CD4-positive, alpha-beta T cell (primary cell): ENCODE data around the gene OSBPL10. TPM values are rescaled to one million over a fixed set of nuclear protein-coding genes. Genes with fewer than 3 reads are reported as not detected.

Experiments used
- ATAC-seq: fragments of 200-7000 bp; cut with Tn5 transposase; one replicate; pipeline ENCODE4 v1.10.0; 2022; ENCODE audit warnings: mild to moderate bottlenecking; ENCODE audit not compliant: poor library complexity
- CTCF ChIA-PET: fragments of 350-600 bp; sonication (Branson Sonifier 250); formaldehyde crosslinking; loops from one replicate; lab custom pipeline; 2021; ENCODE audit warnings: antibody characterized with exemption, inconsistent platforms; lab: Charles Lee
- POLR2A ChIA-PET: fragments of 350-600 bp; sonication (Branson Sonifier 250); formaldehyde crosslinking; loops from one replicate; lab custom pipeline; 2021; ENCODE audit warnings: antibody characterized with exemption, inconsistent platforms; lab: Charles Lee
- DNase-seq, 14 experiments: peaks; one replicate each; pipeline ENCODE4 v3.0.0-alpha.2; 2013 to 2020; ENCODE audit warnings: mixed read lengths in 2 of 14
- H3K27ac ChIP-seq, 2 donors: one replicate each; pipeline versions ENCODE4 v1.5.1 to v1.7.0; 2013; ENCODE audit warnings: low read length in 2 of 2, low read depth in 1 of 2, mild to moderate bottlenecking in 1 of 2
- H3K27me3 ChIP-seq, 2 experiments: 1 replicate in 1 of 2; 2 replicates in 1 of 2; pipeline versions ENCODE4 v1.6.1 to v1.7.0; 2013; ENCODE audit warnings: low read length in 2 of 2, control low read depth in 1 of 2, mild to moderate bottlenecking in 1 of 2, moderate library complexity in 1 of 2; ENCODE audit not compliant: insufficient read depth in 2 of 2, control insufficient read depth in 1 of 2
- H3K36me3 ChIP-seq: one replicate; pipeline ENCODE4 v1.6.1; 2013; ENCODE audit warnings: low read length, control low read depth; ENCODE audit not compliant: insufficient read depth
- H3K4me1 ChIP-seq: one replicate; pipeline ENCODE4 v1.6.1; 2013; ENCODE audit warnings: low read length, control low read depth; ENCODE audit not compliant: insufficient read depth
- H3K4me3 ChIP-seq: one replicate; pipeline ENCODE4 v1.5.1; 2013; ENCODE audit warnings: mild to moderate bottlenecking, low read length, moderate library complexity
- H3K9me3 ChIP-seq, 2 experiments: 1 replicate in 1 of 2; 2 replicates in 1 of 2; pipeline versions ENCODE4 v1.6.1 to v1.7.0; 2013; ENCODE audit warnings: low read length in 2 of 2, mild to moderate bottlenecking in 2 of 2, control low read depth in 1 of 2, moderate library complexity in 1 of 2; ENCODE audit not compliant: control insufficient read depth in 1 of 2, insufficient read depth in 1 of 2
- H3K27ac Mint-ChIP-seq: one replicate; pipeline ENCODE4 v1.8.0; 2020; ENCODE audit warnings: mixed read lengths
- H3K27me3 Mint-ChIP-seq: one replicate; pipeline ENCODE4 v1.8.0; 2021; ENCODE audit warnings: mixed read lengths
- H3K36me3 Mint-ChIP-seq: one replicate; pipeline ENCODE4 v1.8.0; 2021; ENCODE audit warnings: low read depth, mixed read lengths
- H3K4me1 Mint-ChIP-seq: one replicate; pipeline ENCODE4 v1.8.0; 2021; ENCODE audit warnings: low read depth, mixed read lengths
- H3K4me3 Mint-ChIP-seq: one replicate; pipeline ENCODE4 v1.8.0; 2020; ENCODE audit warnings: mild to moderate bottlenecking, mixed read lengths
- H3K9me3 Mint-ChIP-seq: one replicate; pipeline ENCODE4 v1.8.0; 2020; ENCODE audit warnings: mixed read lengths
- intact Hi-C, 2 experiments: fragments of 100-400 bp; cut with DNase I in 1 of 2; cut with micrococcal nuclease in 1 of 2; formaldehyde crosslinking; loops; one replicate each; pipeline versions ENCODE4 v1.15.1 to v1.9.0; 2023 to 2025; cut with DNase I, micrococcal nuclease
- total RNA-seq, 174 experiments: library from RNA in 2 of 174; stranded (reverse) in 2 of 174; gene quantifications; one replicate each; pipeline ENCODE4 v1.2.3 and lab custom pipeline; 2021 to 2026
- TF ChIP-seq, protein P1 (sequence below): fragments of 200-600 bp; IDR thresholded peaks from one replicate; pipeline ENCODE4 v1.8.0; 2022; ENCODE audit warnings: antibody characterized with exemption, mild to moderate bottlenecking

OSBPL10 gene
- total RNA-seq, 2 experiments from 2014 or later, result not detected

DNA sequence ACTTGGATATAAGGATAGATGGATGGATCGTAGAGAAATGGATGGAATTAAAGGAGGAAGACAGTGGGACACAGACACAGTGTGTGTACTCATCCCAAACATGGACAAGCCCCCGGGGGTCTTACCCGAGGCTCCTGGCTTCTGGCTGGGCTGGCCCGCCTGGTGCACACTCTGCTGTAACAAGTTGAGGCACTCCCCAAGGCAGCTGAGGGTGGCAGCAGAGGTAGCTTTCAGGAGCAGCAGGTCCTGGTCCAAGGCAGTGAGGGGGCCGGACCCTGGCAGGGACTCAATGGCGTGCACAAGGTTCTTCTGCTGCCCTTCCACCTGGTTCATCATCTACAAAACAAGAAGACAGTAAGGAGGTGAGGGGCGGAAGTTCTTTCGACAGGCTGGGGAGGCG, 233.3 kb downstream of the OSBPL10 start:
- no peaks in the 10 kb centered on the region for H3K4me1 ChIP-seq
- H3K27ac Mint-ChIP-seq, result no peak overlapping the region
- H3K36me3 Mint-ChIP-seq, result no peaks in the 10 kb centered on the region
- H3K4me3 Mint-ChIP-seq, result no peak overlapping the region
- ChIA-PET CTCF (no interaction called here), POLR2A (no interaction called here)
- intact Hi-C loops, result no loop called here
- no peaks in the 10 kb centered on the region for H3K36me3 ChIP-seq
- H3K27me3 Mint-ChIP-seq, result no peaks in the 10 kb centered on the region
- H3K4me1 Mint-ChIP-seq, result no peaks in the 10 kb centered on the region
- DNase-seq, result no peak
- TF ChIP-seq, protein P1, sequence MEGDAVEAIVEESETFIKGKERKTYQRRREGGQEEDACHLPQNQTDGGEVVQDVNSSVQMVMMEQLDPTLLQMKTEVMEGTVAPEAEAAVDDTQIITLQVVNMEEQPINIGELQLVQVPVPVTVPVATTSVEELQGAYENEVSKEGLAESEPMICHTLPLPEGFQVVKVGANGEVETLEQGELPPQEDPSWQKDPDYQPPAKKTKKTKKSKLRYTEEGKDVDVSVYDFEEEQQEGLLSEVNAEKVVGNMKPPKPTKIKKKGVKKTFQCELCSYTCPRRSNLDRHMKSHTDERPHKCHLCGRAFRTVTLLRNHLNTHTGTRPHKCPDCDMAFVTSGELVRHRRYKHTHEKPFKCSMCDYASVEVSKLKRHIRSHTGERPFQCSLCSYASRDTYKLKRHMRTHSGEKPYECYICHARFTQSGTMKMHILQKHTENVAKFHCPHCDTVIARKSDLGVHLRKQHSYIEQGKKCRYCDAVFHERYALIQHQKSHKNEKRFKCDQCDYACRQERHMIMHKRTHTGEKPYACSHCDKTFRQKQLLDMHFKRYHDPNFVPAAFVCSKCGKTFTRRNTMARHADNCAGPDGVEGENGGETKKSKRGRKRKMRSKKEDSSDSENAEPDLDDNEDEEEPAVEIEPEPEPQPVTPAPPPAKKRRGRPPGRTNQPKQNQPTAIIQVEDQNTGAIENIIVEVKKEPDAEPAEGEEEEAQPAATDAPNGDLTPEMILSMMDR, result no peak
- no peaks in the 10 kb centered on the region for H3K9me3 Mint-ChIP-seq
- no peaks in the 10 kb centered on the region for H3K27me3 ChIP-seq
- no peak for ATAC-seq
- H3K27ac ChIP-seq, result no peak overlapping the region
- no peaks in the 10 kb centered on the region for H3K9me3 ChIP-seq
- H3K4me3 ChIP-seq, result no peak overlapping the region

DNA sequence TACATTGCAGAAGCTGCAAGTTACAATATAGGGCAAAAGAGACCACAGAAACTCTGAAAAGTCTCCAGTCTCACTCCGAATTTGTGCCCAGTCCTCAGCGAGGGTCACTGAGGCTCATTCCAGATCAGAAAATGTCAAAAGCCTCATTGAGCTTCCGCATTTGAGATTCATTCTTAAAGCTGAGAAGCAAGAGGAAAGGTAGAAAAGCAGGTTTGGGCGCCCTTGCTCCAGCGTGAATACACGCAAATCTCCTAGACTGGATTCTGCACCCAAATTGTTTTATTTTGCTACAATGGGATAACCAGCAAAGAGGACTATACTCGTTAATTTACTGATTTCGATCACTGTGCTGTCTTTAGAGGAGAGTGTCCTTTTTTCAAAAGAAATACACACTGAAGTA, 236.1 kb downstream of the OSBPL10 start:
- no peak for ATAC-seq

DNA sequence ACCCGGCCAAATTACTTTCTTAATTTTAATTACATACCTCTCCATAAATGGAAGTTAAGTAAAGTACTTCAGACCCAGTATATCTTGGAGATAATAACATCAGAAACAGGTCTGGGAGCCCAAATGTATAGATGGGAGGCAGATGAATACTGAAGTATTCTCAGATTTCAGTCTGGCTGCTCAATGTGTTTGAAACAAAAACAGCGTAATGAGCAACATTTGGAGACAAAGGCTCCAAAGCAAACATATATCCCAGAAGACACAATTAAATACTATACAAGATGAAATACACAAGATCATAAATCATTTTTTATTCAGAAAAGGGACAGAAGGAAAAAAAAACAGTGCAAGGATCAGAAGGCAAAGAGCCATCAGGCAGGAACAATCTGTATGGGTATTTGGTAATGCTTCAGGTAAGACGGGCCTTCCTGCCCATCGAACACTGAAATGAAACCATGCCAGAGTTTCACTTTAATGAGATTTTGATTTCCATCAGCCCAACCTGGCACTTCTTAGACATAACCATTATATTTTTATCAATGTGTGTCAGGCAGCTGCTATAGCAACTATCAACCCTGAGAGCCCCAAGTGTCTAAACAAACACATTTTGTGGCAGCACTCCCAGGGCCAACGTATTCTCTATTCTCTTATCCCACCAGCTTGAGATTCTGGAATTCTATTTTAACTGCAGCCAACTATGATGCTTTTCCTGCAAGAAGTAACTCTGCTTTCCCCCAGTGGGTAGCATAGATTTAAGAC, 237.6 kb downstream of the OSBPL10 start:
- no peaks in the 10 kb centered on the region for H3K9me3 Mint-ChIP-seq
- Histone ChIP-seq H3K9me3 (no peaks in the 10 kb centered on the region), H3K27ac (no peak overlapping the region), H3K36me3 (no peaks in the 10 kb centered on the region), H3K4me1 (no peaks in the 10 kb centered on the region), H3K4me3 (no peak overlapping the region), H3K27me3 (no peaks in the 10 kb centered on the region)
- no peaks in the 10 kb centered on the region for H3K27me3 Mint-ChIP-seq
- ChIA-PET CTCF (interaction anchor here (1.1 kb wide), 1 partner anchor 11 kb away, joined by 6 read pairs; no protein-coding TSS in a partner anchor), POLR2A (no interaction called here)
- intact Hi-C loops, result no loop called here
- TF ChIP-seq, protein P1, result no peak
- ATAC-seq (no peak), DNase-seq (no peak)
- H3K4me3 Mint-ChIP-seq, result no peak overlapping the region
- no peaks in the 10 kb centered on the region for H3K36me3 Mint-ChIP-seq
- no peak overlapping the region for H3K27ac Mint-ChIP-seq
- no peaks in the 10 kb centered on the region for H3K4me1 Mint-ChIP-seq

More for the DNA sequence above, 236.1 kb downstream of the OSBPL10 start:
- Histone ChIP-seq H3K36me3 (no peaks in the 10 kb centered on the region), H3K4me3 (no peak overlapping the region), H3K9me3 (no peaks in the 10 kb centered on the region), H3K27me3 (no peaks in the 10 kb centered on the region), H3K4me1 (no peaks in the 10 kb centered on the region), H3K27ac (no peak overlapping the region)
- CTCF ChIA-PET, result no interaction called here
- intact Hi-C loops, result no loop called here
- Mint-ChIP-seq H3K4me1 (no peaks in the 10 kb centered on the region), H3K4me3 (no peak overlapping the region), H3K36me3 (no peaks in the 10 kb centered on the region), H3K27ac (no peak overlapping the region), H3K9me3 (no peaks in the 10 kb centered on the region), H3K27me3 (no peaks in the 10 kb centered on the region)
- no peak for DNase-seq
- TF ChIP-seq, protein P1, result no peak
- POLR2A ChIA-PET, result no interaction called here
